H1 (cell line): ENCODE data around the gene DYSF. TPM values are rescaled to one million over a fixed set of nuclear protein-coding genes. Genes with fewer than 3 reads are reported as not detected.

Experiments used
- CEBPB ChIP-seq: IDR thresholded peaks from 2 replicates; pipeline ENCODE4 v1.6.1; 2012; ENCODE audit warnings: low read depth, low read length
- NANOG ChIP-seq: IDR thresholded peaks from 2 replicates; pipeline ENCODE4 v1.6.1; 2011; ENCODE audit warnings: low read length, low read depth, mild to moderate bottlenecking, inconsistent platforms; ENCODE audit not compliant: insufficient read depth, poor library complexity, severe bottlenecking
- polyA plus RNA-seq, 7 experiments: library from polyadenylated mRNA; depleted of rRNA in 3 of 7; stranded (reverse) in 5 of 7; unstranded in 2 of 7; fragments of >200 nt in 5 of 7; fragments of 200-250 nt in 2 of 7; gene quantifications; 1 replicate in 5 of 7; 2 replicates in 1 of 7; 4 replicates in 1 of 7; pipeline versions ENCODE4 v1.2.1 to v1.2.3, GENCODE V29; 2011 to 2013; ENCODE audit warnings: missing spikeins in 2 of 7, mixed read lengths in 2 of 7
- total RNA-seq: library from RNA; stranded (reverse); fragmentation: NEBNext Ultra II Directional; extraction: Animal tissue kit (Norgen Biotek cat#: 25700); gene quantifications from 2 replicates; pipeline ENCODE4 v1.2.1, GENCODE V29; 2021

Gene DYSF
- total and polyA plus RNA-seq, 2 of the 8 experiments (the other 6 are each of a cell fraction or from before 2014, with no cell fraction given) = 5.8 to 7.1 TPM

DNA sequence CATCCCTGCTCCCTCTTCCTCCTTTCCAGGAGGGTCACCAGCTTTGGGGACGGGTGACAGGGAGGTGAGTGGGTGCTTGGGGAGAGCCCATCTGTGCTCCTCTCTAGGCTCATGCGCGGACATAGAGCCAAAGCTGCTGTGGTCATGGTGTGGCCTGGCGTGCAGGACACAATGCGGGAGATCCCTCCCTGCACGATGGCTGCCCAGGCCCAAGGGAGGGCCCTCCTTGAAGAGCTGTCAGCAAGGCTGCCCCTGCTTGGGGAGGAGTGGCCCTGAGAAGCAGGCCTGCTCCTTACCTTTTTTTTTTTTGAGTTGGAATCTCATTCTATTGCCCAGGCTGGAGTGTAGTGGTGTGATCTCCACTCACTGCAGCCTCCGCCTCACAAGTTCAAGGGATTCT, 111.4 kb downstream of the DYSF start (continued):
- TF ChIP-seq NANOG (no peak), CEBPB (no peak)
